ENCODE results near the gene TRAF2.

The TRAF2 gene

DNA sequence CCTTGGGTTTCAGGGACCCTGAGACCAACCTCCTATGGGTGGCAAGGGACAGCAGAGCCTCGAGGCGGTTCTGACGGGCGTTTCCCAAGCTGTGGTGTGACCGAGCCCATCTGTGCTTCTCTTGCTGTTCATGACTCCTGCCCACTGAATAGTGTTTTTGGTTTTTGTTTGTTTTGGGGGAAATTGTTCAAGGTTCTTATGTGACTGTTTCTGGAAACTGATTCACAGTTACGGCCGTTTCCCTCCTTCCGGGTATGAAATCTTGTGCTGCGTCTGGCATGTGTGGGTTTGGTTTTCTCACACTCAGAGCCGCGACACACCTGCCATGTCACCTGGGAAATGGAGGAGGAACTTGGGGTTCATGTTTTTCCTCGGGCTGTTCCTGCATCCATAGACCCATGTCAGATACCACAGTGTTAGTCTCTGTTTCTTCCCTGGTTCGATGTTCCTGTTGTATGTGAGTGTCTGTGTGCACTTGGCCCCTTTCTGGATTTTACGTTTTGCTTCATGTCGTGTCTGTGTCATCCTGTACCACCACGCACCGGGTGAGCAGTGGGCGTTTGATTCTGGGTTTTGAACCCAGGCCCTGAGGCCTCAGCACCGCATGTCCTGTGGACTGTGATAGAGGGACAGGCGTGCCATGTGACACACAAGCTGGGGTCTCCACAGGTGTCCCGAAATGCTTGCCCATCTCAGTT is 29.5 kb downstream of the TRAF2 start:
- Histone ChIP-seq H3K9ac (ENCODE audit: low read depth in 1 of 2, low read length in 2 of 2) (no peak overlapping the region), H3K4me3 (ENCODE audit: low read depth in 1 of 2, low read length in 2 of 2) (no peak overlapping the region)

DNA sequence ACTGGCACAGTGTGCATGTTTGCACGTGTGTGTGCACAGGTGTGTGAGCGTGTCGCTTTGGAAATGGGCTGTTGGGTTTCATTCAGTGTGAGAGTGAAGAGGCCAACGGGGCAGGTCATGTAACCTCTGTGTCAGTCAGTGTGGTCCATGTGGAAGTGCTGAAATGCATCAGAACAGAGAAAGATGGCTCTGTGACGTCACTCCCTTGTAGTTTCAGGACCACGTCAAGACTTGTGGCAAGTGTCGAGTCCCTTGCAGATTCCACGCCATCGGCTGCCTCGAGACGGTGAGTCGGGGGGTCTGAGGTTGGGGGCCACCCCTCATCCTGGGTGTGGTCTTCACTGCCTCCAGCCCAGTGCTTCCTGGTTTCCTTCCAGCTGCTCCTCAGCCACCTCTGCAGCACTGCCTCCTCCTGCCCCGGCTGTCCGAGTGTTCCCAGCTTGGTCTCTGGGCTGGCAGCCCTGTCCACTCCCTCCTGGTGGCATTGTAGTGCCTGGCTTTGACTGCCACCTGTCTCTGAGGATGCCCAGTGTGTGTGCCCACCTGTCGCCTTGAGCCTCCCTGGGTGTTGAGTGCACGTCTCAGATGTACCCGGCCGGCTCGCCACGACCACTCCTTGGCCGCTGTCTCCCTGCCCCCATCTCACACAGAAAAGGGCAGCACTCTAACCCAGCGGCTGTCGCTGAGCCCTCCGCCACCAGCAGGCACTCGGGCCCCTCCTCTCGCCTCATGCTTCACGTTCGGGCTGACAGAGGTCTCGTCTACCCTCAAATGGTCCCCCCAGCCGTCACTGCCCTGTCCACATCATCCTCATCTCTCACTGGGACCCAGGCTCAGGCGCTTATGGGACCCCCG is 30.2 kb downstream of the TRAF2 start:
- no peaks in the 10 kb centered on the region for H3K27me3 ChIP-seq (ENCODE audit: control insufficient read depth in 1 of 2, insufficient read depth in 2 of 2, low read length in 2 of 2)
- H3K27ac ChIP-seq (ENCODE audit: low read depth, low read length) = no peak overlapping the region
- H3K9me3 ChIP-seq (ENCODE audit: control insufficient read depth in 1 of 2, low read length in 2 of 2) = no peaks in the 10 kb centered on the region
- H3K4me3 ChIP-seq (ENCODE audit: low read depth in 1 of 2, low read length in 2 of 2) = no peak overlapping the region
- peaks cover 40 to 61% of the 10 kb centered on the region in 2 donors for H3K36me3 ChIP-seq (ENCODE audit: control insufficient read depth in 1 of 2, insufficient read depth in 2 of 2, low read length in 2 of 2)
- no peak overlapping the region for H3K9ac ChIP-seq (ENCODE audit: low read depth in 1 of 2, low read length in 2 of 2)
- no peaks in the 10 kb centered on the region for H3K4me1 ChIP-seq (ENCODE audit: control insufficient read depth in 1 of 2, insufficient read depth in 2 of 2, low read length in 2 of 2)

More for the DNA sequence above, 29.5 kb downstream of the TRAF2 start:
- Histone ChIP-seq H3K27me3 (ENCODE audit: control insufficient read depth in 1 of 2, insufficient read depth in 2 of 2, low read length in 2 of 2) (no peaks in the 10 kb centered on the region), H3K36me3 (ENCODE audit: control insufficient read depth in 1 of 2, insufficient read depth in 2 of 2, low read length in 2 of 2) (peaks cover 39 to 58% of the 10 kb centered on the region in 2 donors), H3K27ac (ENCODE audit: low read depth, low read length) (no peak overlapping the region), H3K9me3 (ENCODE audit: control insufficient read depth in 1 of 2, low read length in 2 of 2) (no peaks in the 10 kb centered on the region), H3K4me1 (ENCODE audit: control insufficient read depth in 1 of 2, insufficient read depth in 2 of 2, low read length in 2 of 2) (no peaks in the 10 kb centered on the region)

DNA sequence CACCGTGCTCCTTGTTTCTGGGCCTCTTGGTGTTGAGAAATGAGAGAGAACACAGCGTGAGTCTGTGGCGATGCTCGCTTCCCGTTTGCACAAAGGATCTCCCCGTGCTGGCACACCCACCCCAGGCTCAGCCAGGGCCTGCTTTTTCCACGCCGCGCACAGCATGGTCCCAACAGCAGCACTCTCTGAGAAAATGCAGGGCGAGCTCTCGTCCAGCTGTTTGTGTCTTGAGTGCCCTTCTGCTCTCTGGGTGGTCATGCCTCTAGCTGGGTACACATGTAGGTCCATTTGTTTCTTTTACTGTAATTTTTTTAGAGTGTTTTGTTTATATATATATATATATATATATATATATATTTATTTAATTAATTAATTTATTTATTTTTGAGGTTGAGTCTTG is 31.6 kb downstream of the TRAF2 start:
- H3K9me3 ChIP-seq (ENCODE audit: control insufficient read depth in 1 of 2, low read length in 2 of 2) = no peaks in the 10 kb centered on the region
- no peak overlapping the region for H3K27ac ChIP-seq (ENCODE audit: low read depth, low read length)
- no peak overlapping the region for H3K4me3 ChIP-seq (ENCODE audit: low read depth in 1 of 2, low read length in 2 of 2)
- H3K9ac ChIP-seq (ENCODE audit: low read depth in 1 of 2, low read length in 2 of 2) = no peak overlapping the region
- H3K27me3 ChIP-seq (ENCODE audit: control insufficient read depth in 1 of 2, insufficient read depth in 2 of 2, low read length in 2 of 2) = no peaks in the 10 kb centered on the region
- peaks cover 40 to 72% of the 10 kb centered on the region in 2 donors for H3K36me3 ChIP-seq (ENCODE audit: control insufficient read depth in 1 of 2, insufficient read depth in 2 of 2, low read length in 2 of 2)
- H3K4me1 ChIP-seq (ENCODE audit: control insufficient read depth in 1 of 2, insufficient read depth in 2 of 2, low read length in 2 of 2) = no peaks in the 10 kb centered on the region

- no peak overlapping the region for H3K4me3 ChIP-seq (ENCODE audit: low read depth in 1 of 2, low read length in 2 of 2)
- peaks cover 43 to 74% of the 10 kb centered on the region in 2 donors for H3K36me3 ChIP-seq (ENCODE audit: control insufficient read depth in 1 of 2, insufficient read depth in 2 of 2, low read length in 2 of 2)
- no peaks in the 10 kb centered on the region for H3K4me1 ChIP-seq (ENCODE audit: control insufficient read depth in 1 of 2, insufficient read depth in 2 of 2, low read length in 2 of 2)
- no peaks in the 10 kb centered on the region for H3K27me3 ChIP-seq (ENCODE audit: control insufficient read depth in 1 of 2, insufficient read depth in 2 of 2, low read length in 2 of 2)
- no peak overlapping the region for H3K27ac ChIP-seq (ENCODE audit: low read depth, low read length)
- H3K9ac ChIP-seq (ENCODE audit: low read depth in 1 of 2, low read length in 2 of 2) = no peak overlapping the region
- H3K9me3 ChIP-seq (ENCODE audit: control insufficient read depth in 1 of 2, low read length in 2 of 2) = no peaks in the 10 kb centered on the region
These were observed 33.8 kb downstream of the TRAF2 start for GRCh38 chr9:136920069-136920468.

DNA sequence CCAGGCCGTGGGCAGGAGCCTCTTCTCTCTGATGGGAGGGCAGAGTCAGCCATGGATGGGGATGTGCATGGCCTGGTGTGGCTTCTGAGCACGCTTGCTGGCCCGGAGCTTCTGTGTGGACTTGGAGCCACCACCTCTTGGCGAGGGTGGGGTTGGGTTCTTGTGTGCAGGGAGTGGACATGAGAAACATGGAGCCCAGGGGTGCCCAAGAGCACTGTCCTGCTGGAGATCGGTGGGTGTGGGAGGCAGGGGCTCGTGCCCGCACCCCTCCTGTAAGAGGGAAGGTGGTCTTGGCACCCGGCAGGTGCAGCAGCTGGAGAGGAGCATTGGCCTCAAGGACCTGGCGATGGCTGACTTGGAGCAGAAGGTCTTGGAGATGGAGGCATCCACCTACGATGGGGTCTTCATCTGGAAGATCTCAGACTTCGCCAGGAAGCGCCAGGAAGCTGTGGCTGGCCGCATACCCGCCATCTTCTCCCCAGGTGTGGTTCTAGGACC is 34.5 kb downstream of the TRAF2 start:
- Histone ChIP-seq H3K27ac (ENCODE audit: low read depth, low read length) (no peak overlapping the region), H3K4me3 (ENCODE audit: low read depth in 1 of 2, low read length in 2 of 2) (no peak overlapping the region), H3K36me3 (ENCODE audit: control insufficient read depth in 1 of 2, insufficient read depth in 2 of 2, low read length in 2 of 2) (peaks cover 36 to 75% of the 10 kb centered on the region in 2 donors), H3K27me3 (ENCODE audit: control insufficient read depth in 1 of 2, insufficient read depth in 2 of 2, low read length in 2 of 2) (no peaks in the 10 kb centered on the region), H3K4me1 (ENCODE audit: control insufficient read depth in 1 of 2, insufficient read depth in 2 of 2, low read length in 2 of 2) (no peaks in the 10 kb centered on the region), H3K9me3 (ENCODE audit: control insufficient read depth in 1 of 2, low read length in 2 of 2) (no peaks in the 10 kb centered on the region), H3K9ac (ENCODE audit: low read depth in 1 of 2, low read length in 2 of 2) (no peak overlapping the region)

DNA sequence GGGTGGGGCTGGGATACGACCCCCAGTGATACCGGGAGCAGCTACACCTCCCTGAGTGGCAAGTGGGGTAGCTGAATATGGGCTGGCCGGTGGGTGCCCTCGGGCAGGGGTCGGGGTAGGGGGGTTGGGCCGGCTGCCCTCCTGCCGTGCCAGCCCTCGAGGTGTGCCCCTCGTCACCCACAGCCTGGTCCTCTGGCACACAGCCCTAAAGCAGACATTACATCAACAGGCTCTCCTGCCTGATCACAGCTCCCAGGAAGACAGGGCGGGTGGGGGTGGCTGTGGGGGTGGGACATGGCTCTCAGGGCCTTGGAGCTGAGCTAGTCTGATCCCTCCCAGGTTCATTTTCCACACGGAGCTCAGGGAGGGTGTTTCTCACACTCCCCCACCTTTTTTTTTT is 35.0 kb downstream of the TRAF2 start:
- no peaks in the 10 kb centered on the region for H3K27me3 ChIP-seq (ENCODE audit: control insufficient read depth in 1 of 2, insufficient read depth in 2 of 2, low read length in 2 of 2)
- no peaks in the 10 kb centered on the region for H3K9me3 ChIP-seq (ENCODE audit: control insufficient read depth in 1 of 2, low read length in 2 of 2)
- H3K27ac ChIP-seq (ENCODE audit: low read depth, low read length) = no peak overlapping the region
- H3K9ac ChIP-seq (ENCODE audit: low read depth in 1 of 2, low read length in 2 of 2) = no peak overlapping the region
- peaks cover 31 to 75% of the 10 kb centered on the region in 2 donors for H3K36me3 ChIP-seq (ENCODE audit: control insufficient read depth in 1 of 2, insufficient read depth in 2 of 2, low read length in 2 of 2)
- no peak overlapping the region for H3K4me3 ChIP-seq (ENCODE audit: low read depth in 1 of 2, low read length in 2 of 2)
- no peaks in the 10 kb centered on the region for H3K4me1 ChIP-seq (ENCODE audit: control insufficient read depth in 1 of 2, insufficient read depth in 2 of 2, low read length in 2 of 2)

DNA sequence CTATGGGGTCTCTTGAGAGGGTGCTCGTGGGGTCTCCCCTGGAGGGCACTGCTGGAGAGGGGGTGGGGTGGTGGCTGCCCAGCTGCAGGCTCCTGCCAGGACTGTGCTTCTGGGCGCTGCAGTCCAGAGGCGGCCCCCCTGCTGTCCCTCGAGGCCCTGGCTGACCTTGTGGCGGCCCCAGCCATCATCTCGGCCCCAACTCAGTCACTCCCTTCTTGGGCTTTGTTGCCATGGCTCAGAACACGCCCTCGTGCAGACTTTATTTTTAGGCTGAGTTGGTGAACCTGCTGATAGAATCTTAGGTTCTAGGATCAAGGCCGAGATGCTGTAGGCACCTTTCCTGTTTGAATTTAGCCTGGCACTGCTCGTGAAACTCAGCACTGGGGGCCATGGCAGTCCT is 35.4 kb downstream of the TRAF2 start:
- no peak overlapping the region for H3K27ac ChIP-seq (ENCODE audit: low read depth, low read length)
- no peaks in the 10 kb centered on the region for H3K9me3 ChIP-seq (ENCODE audit: control insufficient read depth in 1 of 2, low read length in 2 of 2)
- no peaks in the 10 kb centered on the region for H3K27me3 ChIP-seq (ENCODE audit: control insufficient read depth in 1 of 2, insufficient read depth in 2 of 2, low read length in 2 of 2)
- H3K9ac ChIP-seq (ENCODE audit: low read depth in 1 of 2, low read length in 2 of 2) = no peak overlapping the region
- peaks cover 27 to 75% of the 10 kb centered on the region in 2 donors for H3K36me3 ChIP-seq (ENCODE audit: control insufficient read depth in 1 of 2, insufficient read depth in 2 of 2, low read length in 2 of 2)
- H3K4me3 ChIP-seq (ENCODE audit: low read depth in 1 of 2, low read length in 2 of 2) = no peak overlapping the region
- no peaks in the 10 kb centered on the region for H3K4me1 ChIP-seq (ENCODE audit: control insufficient read depth in 1 of 2, insufficient read depth in 2 of 2, low read length in 2 of 2)

DNA sequence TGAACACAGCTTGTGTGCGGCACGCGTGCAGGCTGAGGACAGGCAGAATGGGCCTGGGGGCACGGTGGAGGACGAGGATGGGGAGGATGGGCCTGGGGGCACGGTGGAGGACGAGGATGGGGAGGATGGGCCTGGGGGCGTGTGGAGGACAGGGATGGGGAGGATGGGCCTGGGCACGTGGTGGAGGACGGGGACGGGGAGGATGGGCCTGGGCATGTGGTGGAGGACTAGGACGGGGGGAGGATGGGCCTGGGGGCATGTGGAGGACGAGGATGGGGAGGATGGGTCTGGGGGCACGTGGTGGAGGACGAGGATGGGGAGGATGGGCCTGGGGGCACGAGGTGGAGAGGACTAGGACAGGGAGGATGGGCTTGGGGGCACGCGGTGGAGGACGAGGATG is 36.2 kb downstream of the TRAF2 start:
- no peaks in the 10 kb centered on the region for H3K9me3 ChIP-seq (ENCODE audit: control insufficient read depth in 1 of 2, low read length in 2 of 2)
- no peak overlapping the region for H3K27ac ChIP-seq (ENCODE audit: low read depth, low read length)
- H3K27me3 ChIP-seq (ENCODE audit: control insufficient read depth in 1 of 2, insufficient read depth in 2 of 2, low read length in 2 of 2) = no peaks in the 10 kb centered on the region
- no peaks in the 10 kb centered on the region for H3K4me1 ChIP-seq (ENCODE audit: control insufficient read depth in 1 of 2, insufficient read depth in 2 of 2, low read length in 2 of 2)
- peaks cover 19 to 75% of the 10 kb centered on the region in 2 donors for H3K36me3 ChIP-seq (ENCODE audit: control insufficient read depth in 1 of 2, insufficient read depth in 2 of 2, low read length in 2 of 2)
- H3K4me3 ChIP-seq (ENCODE audit: low read depth in 1 of 2, low read length in 2 of 2) = no peak overlapping the region
- H3K9ac ChIP-seq (ENCODE audit: low read depth in 1 of 2, low read length in 2 of 2) = no peak overlapping the region

DNA sequence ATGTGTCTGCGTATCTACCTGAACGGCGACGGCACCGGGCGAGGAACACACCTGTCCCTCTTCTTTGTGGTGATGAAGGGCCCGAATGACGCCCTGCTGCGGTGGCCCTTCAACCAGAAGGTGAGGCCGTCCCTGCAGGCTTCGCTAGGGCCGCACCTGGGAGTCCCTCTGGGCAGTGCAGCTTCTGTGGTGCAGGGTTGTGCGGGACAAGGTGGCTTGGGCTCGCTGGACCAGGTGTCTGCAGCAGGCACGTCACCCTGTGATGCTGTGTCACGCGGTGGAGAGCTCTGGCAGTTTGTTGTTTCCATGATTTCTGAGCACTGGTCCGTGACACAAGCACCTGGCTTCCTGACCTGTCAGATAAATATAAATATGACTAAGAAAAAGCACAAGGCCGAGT is 37.6 kb downstream of the TRAF2 start:
- Histone ChIP-seq H3K36me3 (ENCODE audit: control insufficient read depth in 1 of 2, insufficient read depth in 2 of 2, low read length in 2 of 2) (peaks cover 15 to 81% of the 10 kb centered on the region in 2 donors), H3K27ac (ENCODE audit: low read depth, low read length) (no peak overlapping the region), H3K4me1 (ENCODE audit: control insufficient read depth in 1 of 2, insufficient read depth in 2 of 2, low read length in 2 of 2) (no peaks in the 10 kb centered on the region), H3K27me3 (ENCODE audit: control insufficient read depth in 1 of 2, insufficient read depth in 2 of 2, low read length in 2 of 2) (no peaks in the 10 kb centered on the region), H3K9ac (ENCODE audit: low read depth in 1 of 2, low read length in 2 of 2) (no peak overlapping the region), H3K9me3 (ENCODE audit: control insufficient read depth in 1 of 2, low read length in 2 of 2) (no peaks in the 10 kb centered on the region), H3K4me3 (ENCODE audit: low read depth in 1 of 2, low read length in 2 of 2) (no peak overlapping the region)

GRCh38 chr9:136925414-136926153 is 39.3 kb downstream of the TRAF2 start:
- no peaks in the 10 kb centered on the region for H3K9me3 ChIP-seq (ENCODE audit: control insufficient read depth in 1 of 2, low read length in 2 of 2)
- H3K27ac ChIP-seq (ENCODE audit: low read depth, low read length) = no peak overlapping the region
- no peaks in the 10 kb centered on the region for H3K4me1 ChIP-seq (ENCODE audit: control insufficient read depth in 1 of 2, insufficient read depth in 2 of 2, low read length in 2 of 2)
- H3K27me3 ChIP-seq (ENCODE audit: control insufficient read depth in 1 of 2, insufficient read depth in 2 of 2, low read length in 2 of 2) = no peaks in the 10 kb centered on the region
- H3K36me3 ChIP-seq (ENCODE audit: control insufficient read depth in 1 of 2, insufficient read depth in 2 of 2, low read length in 2 of 2) = peaks cover 7 to 74% of the 10 kb centered on the region in 2 donors
- no peak overlapping the region for H3K9ac ChIP-seq (ENCODE audit: low read depth in 1 of 2, low read length in 2 of 2)
- H3K4me3 ChIP-seq (ENCODE audit: low read depth in 1 of 2, low read length in 2 of 2) = no peak overlapping the region

Data from duodenal mucosa (tissue), 2 donors.